ENCODE data around the gene ZFAND3.

Gene ZFAND3

GRCh38 chr6:38018755-38019165, 199.2 kb downstream of the ZFAND3 start:
- Mint-ChIP-seq H3K27me3 (no peaks in the 10 kb centered on the region), H3K4me1 (peaks cover 10% of the 10 kb centered on the region), H3K4me3 (no peak overlapping the region), H3K27ac (no peak overlapping the region), H3K9me3 (no peaks in the 10 kb centered on the region)
- DNase-seq, result no peak
- ATAC-seq, result no peak

- DNase-seq (no peak), ATAC-seq (no peak)
- H3K9me3 Mint-ChIP-seq, result peaks cover 0 to 5% of the 10 kb centered on the region in 2 donors
- no peaks in the 10 kb centered on the region for H3K4me1 Mint-ChIP-seq
- no peak overlapping the region for H3K4me3 Mint-ChIP-seq
- no peak overlapping the region for H3K27ac Mint-ChIP-seq
- H3K27me3 Mint-ChIP-seq, result no peaks in the 10 kb centered on the region
These were observed 201.1 kb downstream of the ZFAND3 start for GRCh38 chr6:38020593-38020992.

DNA sequence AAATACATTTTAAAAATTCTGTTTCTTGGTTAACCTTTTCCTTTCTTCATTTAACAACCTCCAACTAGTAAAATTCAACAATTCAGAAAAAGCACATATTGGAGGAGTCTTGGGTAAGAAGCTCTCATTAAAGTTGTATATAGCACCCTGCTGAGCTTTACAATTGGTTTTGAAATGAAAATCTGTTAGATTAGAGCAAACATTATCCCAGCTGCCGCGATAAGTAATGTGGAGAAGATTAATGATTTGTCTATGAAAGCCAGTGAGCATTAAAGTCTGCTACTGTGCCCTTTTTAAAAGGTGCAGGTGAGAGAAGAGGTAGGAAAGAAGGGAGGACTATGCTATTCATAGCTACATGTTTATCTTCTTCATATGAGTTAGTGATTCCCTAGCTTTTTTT, 201.5 kb downstream of the ZFAND3 start:
- Mint-ChIP-seq H3K27me3 (no peaks in the 10 kb centered on the region), H3K4me1 (no peaks in the 10 kb centered on the region), H3K4me3 (no peak overlapping the region), H3K9me3 (peaks cover 0 to 5% of the 10 kb centered on the region in 2 donors), H3K27ac (no peak overlapping the region)
- ATAC-seq (no peak), DNase-seq (no peak)

GRCh38 chr6:38021571-38021970, 202.0 kb downstream of the ZFAND3 start:
- ATAC-seq (no peak), DNase-seq (no peak)
- Mint-ChIP-seq H3K27me3 (no peaks in the 10 kb centered on the region), H3K4me1 (peaks cover 3% of the 10 kb centered on the region), H3K9me3 (peaks cover 0 to 5% of the 10 kb centered on the region in 2 donors), H3K4me3 (no peak overlapping the region), H3K27ac (no peak overlapping the region)

DNA sequence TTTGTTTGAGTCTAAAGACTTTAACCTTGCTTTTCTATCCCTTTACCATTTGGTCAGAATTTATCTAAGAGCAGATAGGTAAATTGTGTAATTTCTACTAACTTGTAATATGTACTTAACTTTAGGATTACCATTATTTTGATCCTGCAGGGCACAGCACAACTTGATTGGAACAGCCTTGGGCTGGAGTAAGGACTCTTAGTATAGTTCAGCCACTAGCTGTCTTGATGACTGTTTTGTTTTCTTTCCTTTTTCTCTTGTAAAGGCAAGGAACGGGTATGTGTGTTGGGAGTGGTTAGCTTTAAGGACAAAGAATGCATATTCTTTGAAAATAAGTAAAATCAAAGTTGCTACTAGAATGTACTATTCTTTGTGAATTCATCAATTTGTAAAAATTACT, 203.2 kb downstream of the ZFAND3 start:
- no peak for DNase-seq
- H3K4me3 Mint-ChIP-seq, result no peak overlapping the region
- peaks cover 0 to 5% of the 10 kb centered on the region in 2 donors for H3K9me3 Mint-ChIP-seq
- peaks cover 14% of the 10 kb centered on the region for H3K4me1 Mint-ChIP-seq
- no peaks in the 10 kb centered on the region for H3K27me3 Mint-ChIP-seq
- H3K27ac Mint-ChIP-seq, result no peak overlapping the region
- ATAC-seq, result no peak

DNA sequence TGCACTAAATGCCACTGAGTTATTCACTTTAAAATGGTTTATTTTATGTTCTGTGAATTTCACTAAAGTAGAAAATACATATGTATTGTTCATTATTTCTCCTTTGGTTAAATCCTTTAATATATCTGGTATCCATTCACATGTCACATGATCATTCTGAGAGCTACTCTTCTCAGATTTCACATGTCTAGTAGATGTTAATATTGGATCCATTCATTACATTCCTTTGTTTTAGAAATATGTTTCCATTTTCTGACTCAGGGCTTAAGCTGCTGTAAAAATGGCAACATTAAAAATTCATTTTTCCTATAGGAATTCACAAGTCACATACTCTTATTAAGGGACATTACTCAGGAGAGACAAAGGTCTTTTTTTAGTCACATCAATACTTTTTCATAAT, 205.4 kb downstream of the ZFAND3 start:
- Mint-ChIP-seq H3K9me3 (peaks cover 0 to 5% of the 10 kb centered on the region in 2 donors), H3K27ac (no peak overlapping the region), H3K4me3 (no peak overlapping the region), H3K27me3 (no peaks in the 10 kb centered on the region), H3K4me1 (peaks cover 27% of the 10 kb centered on the region)
- ATAC-seq (no peak), DNase-seq (no peak)

- no peaks in the 10 kb centered on the region for H3K27me3 Mint-ChIP-seq
- H3K9me3 Mint-ChIP-seq, result peaks cover 5% of the 10 kb centered on the region in 2 donors
- ATAC-seq (no peak), DNase-seq (no peak)
- H3K27ac Mint-ChIP-seq, result no peak overlapping the region
- H3K4me1 Mint-ChIP-seq, result peaks cover 32% of the 10 kb centered on the region
- H3K4me3 Mint-ChIP-seq, result no peak overlapping the region
These were observed 205.9 kb downstream of the ZFAND3 start for GRCh38 chr6:38025451-38025850.

GRCh38 chr6:38027685-38028373, 208.3 kb downstream of the ZFAND3 start:
- Mint-ChIP-seq H3K27me3 (no peaks in the 10 kb centered on the region), H3K4me1 (peaks cover 42% of the 10 kb centered on the region), H3K27ac (no peak overlapping the region), H3K4me3 (no peak overlapping the region), H3K9me3 (peaks cover 5% of the 10 kb centered on the region in 2 donors)
- no peak for DNase-seq
- no peak for ATAC-seq

- no peak for DNase-seq
These were observed 210.9 kb downstream of the ZFAND3 start for GRCh38 chr6:38030380-38030779.

DNA sequence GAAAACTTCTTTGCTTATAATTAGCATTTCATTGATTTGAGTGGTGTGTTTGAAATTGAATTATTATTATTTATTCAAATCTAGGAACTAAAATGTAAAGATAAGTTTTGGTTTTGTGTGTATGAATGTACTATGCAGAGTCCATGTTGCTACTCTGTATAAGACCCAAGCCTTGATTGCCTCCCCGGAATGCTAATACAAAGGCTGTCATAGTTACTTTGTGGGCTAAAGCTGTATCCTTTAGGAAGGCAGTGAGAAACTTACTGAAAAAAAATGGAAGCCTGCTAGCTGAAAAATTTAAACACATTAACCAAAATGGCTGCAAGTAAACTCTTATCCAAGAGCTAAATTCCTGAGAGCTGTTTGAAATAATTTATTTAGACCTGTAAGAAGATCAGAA, 213.3 kb downstream of the ZFAND3 start:
- no peak for DNase-seq
- no peaks in the 10 kb centered on the region for H3K27me3 Mint-ChIP-seq
- H3K4me3 Mint-ChIP-seq, result no peak overlapping the region
- H3K4me1 Mint-ChIP-seq, result peaks cover 32% of the 10 kb centered on the region
- no peak overlapping the region for H3K27ac Mint-ChIP-seq
- ATAC-seq, result no peak
- peaks cover 0 to 5% of the 10 kb centered on the region in 2 donors for H3K9me3 Mint-ChIP-seq

More at GRCh38 chr6:38030380-38030779, 210.9 kb downstream of the ZFAND3 start:
- no peak for ATAC-seq
- no peak overlapping the region for H3K27ac Mint-ChIP-seq
- no peak overlapping the region for H3K4me3 Mint-ChIP-seq
- H3K4me1 Mint-ChIP-seq, result peaks cover 42% of the 10 kb centered on the region
- no peaks in the 10 kb centered on the region for H3K27me3 Mint-ChIP-seq
- H3K9me3 Mint-ChIP-seq, result peaks cover 0 to 5% of the 10 kb centered on the region in 2 donors

DNA sequence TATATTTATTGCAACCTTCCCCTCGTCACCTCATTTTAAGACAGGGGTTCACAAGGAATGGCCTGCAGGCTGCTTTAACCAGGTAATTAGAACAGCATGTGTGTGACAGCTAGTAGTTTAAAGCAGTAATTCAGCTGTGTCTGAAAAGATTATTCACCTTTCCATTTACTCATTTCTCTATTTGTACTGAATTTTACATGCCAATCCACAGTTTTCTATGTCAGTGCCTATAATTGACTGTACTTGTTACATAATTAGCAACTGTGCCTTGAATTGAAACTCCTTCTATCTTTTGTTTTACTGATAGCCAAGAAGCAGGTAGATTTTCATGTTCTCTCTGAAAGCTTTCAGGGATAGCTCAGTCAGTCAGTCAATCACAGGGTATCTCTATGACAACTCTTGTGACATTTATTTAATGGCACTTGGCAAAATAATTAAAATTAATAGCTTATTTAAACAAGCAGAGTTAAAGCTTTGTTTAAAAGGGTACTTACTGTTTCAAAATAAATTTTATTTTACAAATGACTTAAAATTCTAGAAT, 214.0 kb downstream of the ZFAND3 start:
- no peak for DNase-seq
- Mint-ChIP-seq H3K9me3 (peaks cover 0 to 5% of the 10 kb centered on the region in 2 donors), H3K4me1 (peaks cover 25% of the 10 kb centered on the region), H3K4me3 (no peak overlapping the region), H3K27ac (no peak overlapping the region), H3K27me3 (no peaks in the 10 kb centered on the region)
- ATAC-seq, result no peak

- Mint-ChIP-seq H3K27ac (peak overlapping the region in 1 of 2 donors; percentile 33), H3K4me1 (peaks cover 20% of the 10 kb centered on the region), H3K9me3 (peaks cover 0 to 5% of the 10 kb centered on the region in 2 donors), H3K27me3 (no peaks in the 10 kb centered on the region), H3K4me3 (no peak overlapping the region)
- DNase-seq (no peak), ATAC-seq (no peak)
These were observed 214.9 kb downstream of the ZFAND3 start for GRCh38 chr6:38034274-38034914.

DNA sequence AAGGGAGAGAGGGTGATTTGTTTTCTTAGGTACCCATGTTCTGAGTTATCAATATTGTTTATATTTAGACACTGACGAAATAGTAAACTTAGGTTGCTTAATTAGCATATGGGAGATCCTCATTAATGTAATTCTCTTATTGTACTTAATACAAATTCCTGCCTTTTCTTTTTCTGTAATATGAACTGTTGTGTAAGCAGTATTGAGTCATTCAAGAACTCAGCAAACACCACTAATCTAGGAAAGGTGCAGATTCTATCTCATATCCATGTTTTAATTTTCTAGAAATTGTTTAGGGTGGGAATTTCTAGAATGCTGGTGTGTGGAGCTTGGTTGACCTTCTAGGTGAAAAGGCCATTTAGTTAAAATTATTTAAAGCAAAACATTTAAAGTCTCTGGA, 216.0 kb downstream of the ZFAND3 start:
- peaks cover 15% of the 10 kb centered on the region for H3K4me1 Mint-ChIP-seq
- no peak overlapping the region for H3K27ac Mint-ChIP-seq

GRCh38 chr6:38039502-38039901, 220.0 kb downstream of the ZFAND3 start:
- peaks cover 6% of the 10 kb centered on the region for H3K4me1 Mint-ChIP-seq
- no peak for ATAC-seq
- no peak for DNase-seq
- H3K27me3 Mint-ChIP-seq, result no peaks in the 10 kb centered on the region
- H3K9me3 Mint-ChIP-seq, result no peaks in the 10 kb centered on the region
- H3K27ac Mint-ChIP-seq, result no peak overlapping the region
- H3K4me3 Mint-ChIP-seq, result no peak overlapping the region

More for the DNA sequence above, 216.0 kb downstream of the ZFAND3 start:
- Mint-ChIP-seq H3K9me3 (no peaks in the 10 kb centered on the region), H3K27me3 (no peaks in the 10 kb centered on the region), H3K4me3 (no peak overlapping the region)
- no peak for ATAC-seq
- DNase-seq, result no peak

DNA sequence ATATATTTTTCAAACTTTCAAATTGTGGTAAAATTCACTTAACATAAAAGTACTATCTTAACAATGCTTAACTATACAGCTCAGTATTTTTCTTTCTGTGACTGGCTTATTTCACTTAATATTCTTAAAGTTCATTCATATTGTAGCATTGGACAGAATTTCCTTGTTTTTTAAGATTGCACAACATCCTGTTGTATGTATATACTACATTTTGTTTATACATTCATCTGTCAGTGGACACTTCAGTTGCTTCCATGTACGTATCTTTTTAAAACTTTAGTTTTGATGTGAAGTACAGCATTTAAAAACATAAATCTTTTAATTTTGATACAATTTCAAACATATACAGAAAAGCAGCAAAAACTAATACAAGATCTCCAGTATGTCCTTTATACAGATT, 220.7 kb downstream of the ZFAND3 start:
- DNase-seq (no peak), ATAC-seq (no peak)
- H3K4me3 Mint-ChIP-seq, result no peak overlapping the region
- no peaks in the 10 kb centered on the region for H3K9me3 Mint-ChIP-seq
- H3K27ac Mint-ChIP-seq, result no peak overlapping the region
- H3K27me3 Mint-ChIP-seq, result no peaks in the 10 kb centered on the region
- peaks cover 6% of the 10 kb centered on the region for H3K4me1 Mint-ChIP-seq

- DNase-seq (no peak), ATAC-seq (no peak)
- Mint-ChIP-seq H3K4me1 (no peaks in the 10 kb centered on the region), H3K9me3 (no peaks in the 10 kb centered on the region), H3K27ac (peak overlapping the region; percentile 68 to 72), H3K4me3 (no peak overlapping the region), H3K27me3 (no peaks in the 10 kb centered on the region)
These were observed 223.8 kb downstream of the ZFAND3 start for GRCh38 chr6:38043259-38043753.

All from stimulated activated naive CD8-positive, alpha-beta T cell treated with anti-CD3 and anti-CD28 coated beads, Interleukin-15, amount 100 ng/mL, for 72 hours (primary cell).